CD4-positive, alpha-beta T cell (primary cell): ENCODE data around the gene SLC27A6. TPM values are rescaled to one million over a fixed set of nuclear protein-coding genes. Genes with fewer than 3 reads are reported as not detected.

Experiments
- ATAC-seq: fragments of 200-7000 bp; cut with Tn5 transposase; one replicate; pipeline ENCODE4 v1.10.0; 2022; ENCODE audit warnings: mild to moderate bottlenecking; ENCODE audit not compliant: poor library complexity
- CTCF ChIA-PET: fragments of 350-600 bp; sonication (Branson Sonifier 250); formaldehyde crosslinking; loops from one replicate; lab custom pipeline; 2021; ENCODE audit warnings: antibody characterized with exemption, inconsistent platforms; lab: Charles Lee
- POLR2A ChIA-PET: fragments of 350-600 bp; sonication (Branson Sonifier 250); formaldehyde crosslinking; loops from one replicate; lab custom pipeline; 2021; ENCODE audit warnings: antibody characterized with exemption, inconsistent platforms; lab: Charles Lee
- DNase-seq, 14 experiments: peaks; one replicate each; pipeline ENCODE4 v3.0.0-alpha.2; 2013 to 2020; ENCODE audit warnings: mixed read lengths in 2 of 14
- H3K27ac ChIP-seq, 2 donors: one replicate each; pipeline versions ENCODE4 v1.5.1 to v1.7.0; 2013; ENCODE audit warnings: low read length in 2 of 2, low read depth in 1 of 2, mild to moderate bottlenecking in 1 of 2
- H3K27me3 ChIP-seq, 2 experiments: 1 replicate in 1 of 2; 2 replicates in 1 of 2; pipeline versions ENCODE4 v1.6.1 to v1.7.0; 2013; ENCODE audit warnings: low read length in 2 of 2, control low read depth in 1 of 2, mild to moderate bottlenecking in 1 of 2, moderate library complexity in 1 of 2; ENCODE audit not compliant: insufficient read depth in 2 of 2, control insufficient read depth in 1 of 2
- H3K36me3 ChIP-seq: one replicate; pipeline ENCODE4 v1.6.1; 2013; ENCODE audit warnings: low read length, control low read depth; ENCODE audit not compliant: insufficient read depth
- H3K4me1 ChIP-seq: one replicate; pipeline ENCODE4 v1.6.1; 2013; ENCODE audit warnings: low read length, control low read depth; ENCODE audit not compliant: insufficient read depth
- H3K4me3 ChIP-seq: one replicate; pipeline ENCODE4 v1.5.1; 2013; ENCODE audit warnings: mild to moderate bottlenecking, low read length, moderate library complexity
- H3K9me3 ChIP-seq, 2 experiments: 1 replicate in 1 of 2; 2 replicates in 1 of 2; pipeline versions ENCODE4 v1.6.1 to v1.7.0; 2013; ENCODE audit warnings: low read length in 2 of 2, mild to moderate bottlenecking in 2 of 2, control low read depth in 1 of 2, moderate library complexity in 1 of 2; ENCODE audit not compliant: control insufficient read depth in 1 of 2, insufficient read depth in 1 of 2
- H3K27ac Mint-ChIP-seq: one replicate; pipeline ENCODE4 v1.8.0; 2020; ENCODE audit warnings: mixed read lengths
- H3K27me3 Mint-ChIP-seq: one replicate; pipeline ENCODE4 v1.8.0; 2021; ENCODE audit warnings: mixed read lengths
- H3K36me3 Mint-ChIP-seq: one replicate; pipeline ENCODE4 v1.8.0; 2021; ENCODE audit warnings: low read depth, mixed read lengths
- H3K4me1 Mint-ChIP-seq: one replicate; pipeline ENCODE4 v1.8.0; 2021; ENCODE audit warnings: low read depth, mixed read lengths
- H3K4me3 Mint-ChIP-seq: one replicate; pipeline ENCODE4 v1.8.0; 2020; ENCODE audit warnings: mild to moderate bottlenecking, mixed read lengths
- H3K9me3 Mint-ChIP-seq: one replicate; pipeline ENCODE4 v1.8.0; 2020; ENCODE audit warnings: mixed read lengths
- CTCF ChIP-seq: fragments of 200-600 bp; IDR thresholded peaks from one replicate; pipeline ENCODE4 v1.8.0; 2022; ENCODE audit warnings: antibody characterized with exemption, mild to moderate bottlenecking
- intact Hi-C, 2 experiments: fragments of 100-400 bp; cut with DNase I in 1 of 2; cut with micrococcal nuclease in 1 of 2; formaldehyde crosslinking; loops; one replicate each; pipeline versions ENCODE4 v1.15.1 to v1.9.0; 2023 to 2025; cut with DNase I, micrococcal nuclease
- total RNA-seq, 174 experiments: library from RNA in 2 of 174; stranded (reverse) in 2 of 174; gene quantifications; one replicate each; pipeline ENCODE4 v1.2.3 and lab custom pipeline; 2021 to 2026

The SLC27A6 gene
- total RNA-seq, 2 experiments from 2014 or later, result not detected

DNA sequence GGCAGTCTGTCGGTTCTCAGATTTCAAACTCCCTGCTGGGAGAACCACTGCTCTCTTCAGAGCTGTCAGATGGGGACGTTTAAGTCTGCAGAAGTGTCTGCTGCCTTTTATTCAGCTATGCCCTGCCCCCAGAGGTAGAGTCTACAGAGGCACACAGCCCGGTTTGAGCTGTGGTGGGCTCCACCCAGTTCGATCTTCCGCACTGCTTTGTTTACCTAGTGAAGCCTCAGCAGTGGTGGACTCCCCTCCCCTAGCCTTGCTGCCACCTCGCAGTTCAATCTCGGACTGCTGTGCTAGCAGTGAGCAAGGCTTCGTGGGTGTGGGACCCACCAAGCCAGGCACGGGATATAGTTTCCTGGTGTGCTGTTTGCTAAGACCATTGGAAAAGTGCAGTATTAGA lies 8.0 kb downstream of the SLC27A6 start:
- Mint-ChIP-seq H3K4me1 (no peaks in the 10 kb centered on the region), H3K9me3 (peaks cover 3% of the 10 kb centered on the region), H3K4me3 (no peak overlapping the region), H3K27me3 (peaks cover 36% of the 10 kb centered on the region), H3K36me3 (no peaks in the 10 kb centered on the region), H3K27ac (no peak overlapping the region)
- no peak for ATAC-seq
- Histone ChIP-seq H3K27me3 (no peaks in the 10 kb centered on the region), H3K27ac (no peak overlapping the region), H3K36me3 (no peaks in the 10 kb centered on the region), H3K4me1 (no peaks in the 10 kb centered on the region), H3K4me3 (no peak overlapping the region), H3K9me3 (peaks cover 0 to 10% of the 10 kb centered on the region in 2 experiments)
- TF ChIP-seq CTCF, result no peak
- no peak for DNase-seq
- CTCF ChIA-PET, result no interaction called here
- intact Hi-C loops, result no loop called here
- POLR2A ChIA-PET, result no interaction called here

- Histone ChIP-seq H3K9me3 (peaks cover 0 to 10% of the 10 kb centered on the region in 2 experiments), H3K36me3 (no peaks in the 10 kb centered on the region), H3K27ac (no peak overlapping the region), H3K4me1 (no peaks in the 10 kb centered on the region), H3K4me3 (no peak overlapping the region), H3K27me3 (no peaks in the 10 kb centered on the region)
- H3K27ac Mint-ChIP-seq, result no peak overlapping the region
- DNase-seq, result no peak
- no peak for TF ChIP-seq CTCF
- POLR2A ChIA-PET, result no interaction called here
- peaks cover 3% of the 10 kb centered on the region for H3K9me3 Mint-ChIP-seq
- H3K4me1 Mint-ChIP-seq, result no peaks in the 10 kb centered on the region
- intact Hi-C loops, result no loop called here
- H3K27me3 Mint-ChIP-seq, result peaks cover 32% of the 10 kb centered on the region
- no peak overlapping the region for H3K4me3 Mint-ChIP-seq
- no peaks in the 10 kb centered on the region for H3K36me3 Mint-ChIP-seq
- CTCF ChIA-PET, result no interaction called here
- ATAC-seq, result no peak
Measured at GRCh38 chr5:128974567-128974966, 9.3 kb downstream of the SLC27A6 start.

GRCh38 chr5:128979761-128980160 lies 14.5 kb downstream of the SLC27A6 start:
- Histone ChIP-seq H3K4me3 (no peak overlapping the region), H3K27me3 (no peaks in the 10 kb centered on the region), H3K36me3 (no peaks in the 10 kb centered on the region), H3K9me3 (peaks cover 0 to 3% of the 10 kb centered on the region in 2 experiments), H3K4me1 (no peaks in the 10 kb centered on the region), H3K27ac (no peak overlapping the region)
- no peak for TF ChIP-seq CTCF
- no peak overlapping the region for H3K27ac Mint-ChIP-seq
- no peaks in the 10 kb centered on the region for H3K36me3 Mint-ChIP-seq
- peaks cover 24% of the 10 kb centered on the region for H3K27me3 Mint-ChIP-seq
- intact Hi-C loops, result no loop called here
- POLR2A ChIA-PET, result no interaction called here
- H3K4me1 Mint-ChIP-seq, result no peaks in the 10 kb centered on the region
- CTCF ChIA-PET, result no interaction called here
- no peak overlapping the region for H3K4me3 Mint-ChIP-seq
- DNase-seq (no peak), ATAC-seq (no peak)
- H3K9me3 Mint-ChIP-seq, result no peaks in the 10 kb centered on the region
